ENCODE results near the gene CLIP4. TPM values are rescaled to one million over a fixed set of nuclear protein-coding genes. Genes with fewer than 3 reads are reported as not detected.

The CLIP4 gene
- total and polyA plus RNA-seq, 10 of the 15 experiments (the other 5 are each of a cell fraction or from before 2014, with no cell fraction given) = 5.5 to 34.9 (median 16.8) TPM

GRCh38 chr2:29113027-29113686 is 2.1 kb upstream of the CLIP4 start:
- 80% methylated on average over 5 of the region's 5 CpGs for WGBS (ENCODE audit: insufficient coverage, insufficient replicate concordance, low lambda C conversion rate, missing lambda C conversion rate)
- Histone ChIP-seq H3K9ac (ENCODE audit: control insufficient read depth, insufficient read depth, low read length) (no peak overlapping the region), H3K4me2 (ENCODE audit: control insufficient read depth, insufficient read depth) (no peak overlapping the region), H3K79me2 (ENCODE audit: control insufficient read depth, insufficient read depth, low read length) (peaks cover 18% of the 10 kb centered on the region), H3K4me3 (no peak overlapping the region), H3K4me1 (ENCODE audit: control insufficient read depth, insufficient read depth, low read length) (peaks cover 57% of the 10 kb centered on the region), H3K27me3 (replicated peaks in 1 of 2; ENCODE audit: control insufficient read depth in 2 of 2, insufficient read depth in 2 of 2, low read length in 1 of 2) (no peaks in the 10 kb centered on the region), H2AFZ (ENCODE audit: control insufficient read depth, low read depth, low read length) (no peak overlapping the region), H4K20me1 (ENCODE audit: control insufficient read depth, insufficient read depth) (no peaks in the 10 kb centered on the region), H3K9me3 (replicated peaks; ENCODE audit: control insufficient read depth, insufficient read depth, low read length) (no peaks in the 10 kb centered on the region), H3K36me3 (ENCODE audit: control insufficient read depth in 2 of 2, insufficient read depth in 2 of 2, low read length in 1 of 2) (no peaks in the 10 kb centered on the region), H3K27ac (ENCODE audit: control insufficient read depth, insufficient read depth) (no peak overlapping the region)
- ChIA-PET RAD21 (ENCODE audit: unreplicated experiment) (interaction anchor here (0.6 to 1.2 kb wide), 3 partner anchors 16 to 59 kb away, joined by 3 read pairs; no protein-coding TSS in a partner anchor), POLR2A (interaction anchor here (0.6 to 1.7 kb wide), 3 partner anchors 8 to 148 kb away, joined by 3 to 11 read pairs (median 3); no protein-coding TSS in a partner anchor), SMC1A (ENCODE audit: uncharacterized antibody, unreplicated experiment) (interaction anchor here (1.2 to 1.4 kb wide), 2 partner anchors 8 to 17 kb away, joined by 3 to 6 read pairs; no protein-coding TSS in a partner anchor), CTCF (interaction anchor here (0.7 to 1.1 kb wide), 2 partner anchors 16 to 35 kb away, joined by 3 read pairs; no protein-coding TSS in a partner anchor)
- ATAC-seq (no peak), FAIRE-seq (no peak), DNase-seq (ENCODE audit: low read depth, low spot score) (no peak)
- in situ Hi-C loops (cut with MboI) (no loop called here), intact Hi-C loops (cut with micrococcal nuclease; ENCODE audit: unreplicated experiment) (loop anchor here (5.0 kb wide), 1 partner anchor 41 kb away; the partner anchor contains the start of gene PCARE)
- BruUV-seq (replicated peaks) = no TSS peak
- TF ChIP-seq MEF2A (IDR thresholded peaks at IDR 0.05; ENCODE audit: insufficient read depth, low read depth, low read length) = no peak
- no peak for TF ChIP-seq ZZZ3 (IDR thresholded peaks at IDR 0.05; ENCODE audit: control insufficient read depth, insufficient read length, low read depth)
- no peak for TF ChIP-seq BCL3 (IDR thresholded peaks at IDR 0.05; ENCODE audit: borderline replicate concordance, insufficient read depth, low read depth, low read length, poor library complexity, severe bottlenecking)
- no peak for TF ChIP-seq CHD2 (IDR thresholded peaks at IDR 0.05; ENCODE audit: borderline replicate concordance, low read depth, low read length)
- TF ChIP-seq E2F4 (IDR thresholded peaks at IDR 0.05; ENCODE audit: low read depth, low read length) = no peak
- TF ChIP-seq POLR2AphosphoS5 (IDR thresholded peaks at IDR 0.05; ENCODE audit: low read length) = no peak
- no peak for TF ChIP-seq SRF (IDR thresholded peaks at IDR 0.05; ENCODE audit: low read depth in 2 of 2, low read length in 2 of 2)
- no peak for TF ChIP-seq BCL11A (IDR thresholded peaks at IDR 0.05; ENCODE audit: low read depth, low read length)
- TF ChIP-seq NFIC (IDR thresholded peaks at IDR 0.05; ENCODE audit: low read depth, low read length) = no peak
- TF ChIP-seq WRNIP1 (IDR thresholded peaks at IDR 0.05; ENCODE audit: borderline replicate concordance, low read depth, low read length) = no peak
- TF ChIP-seq NR2F1 (conservative IDR thresholded peaks at IDR 0.05) = no peak
- TF ChIP-seq DPF2 (IDR thresholded peaks at IDR 0.05) = no peak
- no peak for TF ChIP-seq HDGF (IDR thresholded peaks at IDR 0.05)
- no peak for TF ChIP-seq RAD51 (IDR thresholded peaks at IDR 0.05)
- TF ChIP-seq HCFC1 (IDR thresholded peaks at IDR 0.05; ENCODE audit: low read length) = no peak
- TF ChIP-seq ATF3 (IDR thresholded peaks at IDR 0.05; ENCODE audit: borderline replicate concordance, extremely low read depth, low read depth, low read length) = no peak
- no peak for TF ChIP-seq TAF1 (IDR thresholded peaks at IDR 0.05; ENCODE audit: borderline replicate concordance, low read depth, low read length)
- no peak for TF ChIP-seq USF1 (IDR thresholded peaks at IDR 0.05; ENCODE audit: borderline replicate concordance, extremely low read length, insufficient read depth, low read depth, low read length)
- no peak for TF ChIP-seq PML (IDR thresholded peaks at IDR 0.05; ENCODE audit: low read length)
- no peak for TF ChIP-seq MLLT1 (IDR thresholded peaks at IDR 0.05)

Data from GM12878 (cell line).